Trophoblast cell (in vitro differentiated cells and primary cell): ENCODE data around the gene CARD10.

ENCODE experiments used
- DNase-seq, 2 donors: peaks; one replicate each; pipeline ENCODE4 v3.0.0-alpha.2; 2016
- H2AFZ ChIP-seq: 2 replicates; pipeline ENCODE4 v1.6.1; 2013; ENCODE audit warnings: low read length, moderate library complexity, mild to moderate bottlenecking; ENCODE audit not compliant: insufficient read depth, poor library complexity
- H2AK5ac ChIP-seq: 2 replicates; pipeline ENCODE4 v1.6.1; 2013; ENCODE audit warnings: mild to moderate bottlenecking, low read length
- H2BK120ac ChIP-seq: 2 replicates; pipeline ENCODE4 v1.6.1; 2013; ENCODE audit warnings: low read length, mild to moderate bottlenecking, moderate library complexity; ENCODE audit not compliant: insufficient read depth, poor library complexity
- H2BK12ac ChIP-seq: 2 replicates; pipeline ENCODE4 v1.6.1; 2013; ENCODE audit warnings: mild to moderate bottlenecking, low read length, moderate library complexity
- H2BK5ac ChIP-seq: 2 replicates; pipeline ENCODE4 v1.6.1; 2013; ENCODE audit warnings: low read length, low read depth, moderate library complexity, mild to moderate bottlenecking; ENCODE audit not compliant: poor library complexity
- H3K14ac ChIP-seq: 2 replicates; pipeline ENCODE4 v1.6.1; 2013; ENCODE audit warnings: mild to moderate bottlenecking, low read length
- H3K18ac ChIP-seq: 2 replicates; pipeline ENCODE4 v1.6.1; 2013; ENCODE audit warnings: mild to moderate bottlenecking, low read length
- H3K23ac ChIP-seq: 2 replicates; pipeline ENCODE4 v1.6.1; 2013; ENCODE audit warnings: low read length
- H3K27ac ChIP-seq: 2 replicates; pipeline ENCODE4 v1.5.1; 2013; ENCODE audit warnings: low read depth, mild to moderate bottlenecking, inconsistent platforms, low read length, moderate library complexity
- H3K27me3 ChIP-seq: 2 replicates; pipeline ENCODE4 v1.6.1; 2013; ENCODE audit warnings: inconsistent platforms, mild to moderate bottlenecking, low read length, moderate library complexity; ENCODE audit not compliant: insufficient read depth
- H3K36me3 ChIP-seq, 2 experiments: 1 replicate in 1 of 2; 2 replicates in 1 of 2; pipeline ENCODE4 v1.6.1; 2013; ENCODE audit warnings: low read length in 2 of 2, mild to moderate bottlenecking in 2 of 2, moderate library complexity in 1 of 2; ENCODE audit not compliant: insufficient read depth in 2 of 2, control insufficient read depth in 1 of 2
- H3K4ac ChIP-seq: 2 replicates; pipeline ENCODE4 v1.6.1; 2013; ENCODE audit warnings: low read depth, mild to moderate bottlenecking, low read length, moderate library complexity
- H3K4me1 ChIP-seq, 2 experiments: 1 replicate in 1 of 2; 2 replicates in 1 of 2; pipeline ENCODE4 v1.6.1; 2013; ENCODE audit warnings: low read length in 2 of 2, mild to moderate bottlenecking in 2 of 2, moderate library complexity in 1 of 2; ENCODE audit not compliant: insufficient read depth in 2 of 2, control insufficient read depth in 1 of 2
- H3K4me2 ChIP-seq: 2 replicates; pipeline ENCODE4 v1.6.1; 2013; ENCODE audit warnings: inconsistent platforms, mild to moderate bottlenecking, low read length, moderate library complexity
- H3K4me3 ChIP-seq: 2 replicates; pipeline ENCODE4 v1.5.1; 2013; ENCODE audit warnings: mild to moderate bottlenecking, low read depth, low read length, inconsistent platforms
- H3K79me1 ChIP-seq: one replicate; pipeline ENCODE4 v1.6.1; 2013; ENCODE audit warnings: low read length
- H3K79me2 ChIP-seq: 2 replicates; pipeline ENCODE4 v1.6.1; 2013; ENCODE audit warnings: low read length, mild to moderate bottlenecking; ENCODE audit not compliant: control insufficient read depth, insufficient read depth, poor library complexity
- H3K9ac ChIP-seq: 2 replicates; pipeline ENCODE4 v1.6.1; 2013; ENCODE audit warnings: mild to moderate bottlenecking, low read length
- H3K9me3 ChIP-seq: 2 replicates; pipeline ENCODE4 v1.6.1; 2013; ENCODE audit warnings: low read depth, mild to moderate bottlenecking, control low read depth, inconsistent platforms, low read length; ENCODE audit not compliant: insufficient read depth
- H4K12ac ChIP-seq: 2 replicates; pipeline ENCODE4 v1.6.1; 2013; ENCODE audit warnings: low read depth, mild to moderate bottlenecking, low read length, moderate library complexity
- H4K8ac ChIP-seq: 2 replicates; pipeline ENCODE4 v1.6.1; 2013; ENCODE audit warnings: low read depth, mild to moderate bottlenecking, low read length, moderate library complexity
- H4K91ac ChIP-seq: one replicate; pipeline ENCODE4 v1.6.1; 2013; ENCODE audit warnings: low read depth, mild to moderate bottlenecking, low read length, moderate library complexity
- WGBS: extraction: QIAGEN DNeasy Blood & Tissue Kit; methylation state at CpG from one replicate; pipeline ENCODE4 v1.1.7; 2013; ENCODE audit warnings: missing lambda C conversion rate; ENCODE audit not compliant: insufficient read length, insufficient coverage; ENCODE audit errors: extremely low coverage; 5-methylcytosine and 5-hydroxymethylcytosine counted together

CARD10 gene

DNA sequence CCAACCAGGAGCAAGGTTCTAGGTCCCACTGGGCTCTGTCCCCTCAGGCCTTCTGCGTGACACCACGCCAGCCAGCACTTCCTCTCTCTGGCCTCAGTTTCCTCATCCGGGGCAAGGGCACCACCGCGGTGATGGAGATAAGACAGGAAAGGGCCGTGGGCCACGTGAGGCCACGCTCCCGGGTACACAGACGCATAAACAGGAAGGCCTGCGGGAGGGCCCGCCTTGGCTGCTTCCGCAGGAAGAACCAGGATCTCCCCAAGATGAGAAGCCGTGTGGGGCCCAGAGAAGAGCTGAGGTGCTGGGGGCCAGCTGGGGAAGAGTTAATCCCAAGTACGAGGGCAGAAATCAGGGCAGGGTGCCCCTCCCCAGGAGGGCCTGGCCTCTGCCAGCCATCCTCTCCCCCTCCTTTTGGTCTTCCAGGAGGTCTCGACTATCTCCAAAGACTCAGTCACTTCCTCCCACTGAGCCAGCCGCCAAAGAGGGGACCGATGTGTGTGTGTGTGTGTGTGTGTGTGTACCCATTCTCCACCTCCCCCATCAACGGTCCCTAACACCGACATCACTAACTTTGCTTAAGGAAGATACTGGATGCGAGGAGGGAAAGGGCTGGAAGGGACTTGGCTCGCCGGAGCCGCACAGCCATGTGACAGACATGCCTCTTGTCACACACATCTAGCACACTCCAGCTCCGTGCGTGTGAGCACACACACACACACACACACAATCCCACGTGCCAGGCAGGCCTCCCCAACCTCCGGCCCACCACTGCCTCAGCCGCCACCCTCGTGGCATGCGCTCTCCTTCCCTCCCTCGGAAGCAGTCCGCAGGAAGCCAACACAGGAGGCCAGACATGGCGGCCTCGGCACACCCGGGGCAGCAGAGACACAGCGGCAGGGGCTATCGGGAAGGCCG, 34.5 kb downstream of the CARD10 start:
- no peak overlapping the region for H4K91ac ChIP-seq
- no peak overlapping the region for H3K9ac ChIP-seq
- no peaks in the 10 kb centered on the region for H3K36me3 ChIP-seq
- WGBS = no CpG with 5 or more reads among the region's 39 CpGs
- no peak overlapping the region for H3K4ac ChIP-seq
- H3K27me3 ChIP-seq = no peaks in the 10 kb centered on the region
- H3K4me1 ChIP-seq = peaks cover 0 to 3% of the 10 kb centered on the region in 2 experiments
- H3K27ac ChIP-seq = no peak overlapping the region
- no peak overlapping the region for H2AFZ ChIP-seq
- DNase-seq = no peak
- no peak overlapping the region for H2AK5ac ChIP-seq
- H2BK12ac ChIP-seq = no peak overlapping the region
- H3K4me2 ChIP-seq = no peak overlapping the region
- no peaks in the 10 kb centered on the region for H3K9me3 ChIP-seq
- H3K79me2 ChIP-seq = no peaks in the 10 kb centered on the region
- no peak overlapping the region for H3K14ac ChIP-seq
- H3K4me3 ChIP-seq = peak overlapping the region; percentile 45
- H3K79me1 ChIP-seq = no peaks in the 10 kb centered on the region
- H2BK120ac ChIP-seq = no peak overlapping the region
- no peak overlapping the region for H3K23ac ChIP-seq
- H3K18ac ChIP-seq = no peak overlapping the region
- no peak overlapping the region for H2BK5ac ChIP-seq
- H4K8ac ChIP-seq = no peak overlapping the region
- no peak overlapping the region for H4K12ac ChIP-seq

DNA sequence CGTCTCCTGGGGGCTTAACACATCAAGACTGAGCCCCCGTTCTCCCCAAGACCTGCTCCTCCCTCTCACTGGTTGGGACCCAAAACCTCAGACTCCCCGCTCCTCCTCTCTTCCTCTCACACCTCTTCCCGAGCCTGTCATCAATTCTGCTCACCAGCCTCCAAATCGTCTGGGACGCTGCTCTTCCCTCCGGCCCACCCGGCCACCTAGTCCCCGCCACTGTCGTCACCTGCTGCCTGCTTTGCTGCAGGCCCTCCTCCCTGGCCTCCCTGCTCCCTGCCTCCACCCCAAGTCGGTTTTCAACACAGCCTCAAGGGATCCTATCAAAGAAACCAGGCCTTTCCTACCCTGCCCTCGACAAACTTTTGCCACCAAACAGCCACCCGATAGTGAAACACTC, 36.2 kb downstream of the CARD10 start:
- Histone ChIP-seq H3K4me3 (no peak overlapping the region), H2AK5ac (no peak overlapping the region)

DNA sequence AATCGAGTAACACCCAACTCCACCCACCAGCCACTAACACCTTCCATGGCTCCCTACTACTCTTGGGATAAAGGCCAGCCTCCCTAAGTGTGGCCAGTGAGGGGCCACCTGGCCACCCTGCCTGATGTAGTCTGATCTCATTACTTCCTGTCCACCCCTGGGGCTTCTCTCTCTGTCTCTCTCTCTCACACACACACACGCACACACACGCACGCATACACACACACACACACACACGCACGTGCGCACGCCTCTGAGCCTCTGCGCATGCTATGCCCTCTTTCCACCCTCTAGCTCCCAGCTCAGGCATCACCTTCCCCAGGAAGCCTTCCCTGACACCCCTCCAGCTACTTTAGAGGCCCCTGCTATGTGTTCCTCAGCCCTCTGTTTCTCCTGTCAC, 37.0 kb downstream of the CARD10 start:
- Histone ChIP-seq H2AFZ (no peak overlapping the region), H3K4me2 (no peak overlapping the region), H3K9ac (no peak overlapping the region), H3K36me3 (no peaks in the 10 kb centered on the region), H2BK5ac (no peak overlapping the region), H2BK120ac (no peak overlapping the region), H4K8ac (no peak overlapping the region), H3K4me1 (peaks cover 0 to 3% of the 10 kb centered on the region in 2 experiments), H3K23ac (no peak overlapping the region), H3K79me1 (no peaks in the 10 kb centered on the region), H2AK5ac (no peak overlapping the region), H3K79me2 (no peaks in the 10 kb centered on the region), H3K9me3 (no peaks in the 10 kb centered on the region), H3K27ac (no peak overlapping the region), H3K18ac (no peak overlapping the region), H4K12ac (no peak overlapping the region), H3K14ac (no peak overlapping the region), H4K91ac (no peak overlapping the region), H2BK12ac (no peak overlapping the region), H3K4me3 (no peak overlapping the region), H3K4ac (no peak overlapping the region), H3K27me3 (no peaks in the 10 kb centered on the region)
- WGBS = no CpG with 5 or more reads among the region's 9 CpGs
- no peak for DNase-seq

More for the DNA sequence above, 36.2 kb downstream of the CARD10 start:
- no peak overlapping the region for H4K91ac ChIP-seq
- no peak overlapping the region for H4K8ac ChIP-seq
- H2BK5ac ChIP-seq = no peak overlapping the region
- no peaks in the 10 kb centered on the region for H3K36me3 ChIP-seq
- no peaks in the 10 kb centered on the region for H3K27me3 ChIP-seq
- H3K9ac ChIP-seq = no peak overlapping the region
- H3K79me1 ChIP-seq = no peaks in the 10 kb centered on the region
- no peak overlapping the region for H3K14ac ChIP-seq
- DNase-seq = no peak
- H2BK120ac ChIP-seq = no peak overlapping the region
- WGBS = no CpG with 5 or more reads among the region's 13 CpGs
- no peak overlapping the region for H3K18ac ChIP-seq
- H2BK12ac ChIP-seq = no peak overlapping the region
- no peak overlapping the region for H3K4ac ChIP-seq
- no peak overlapping the region for H2AFZ ChIP-seq
- no peak overlapping the region for H3K4me2 ChIP-seq
- no peak overlapping the region for H3K27ac ChIP-seq
- no peaks in the 10 kb centered on the region for H3K79me2 ChIP-seq
- H3K9me3 ChIP-seq = no peaks in the 10 kb centered on the region
- no peak overlapping the region for H4K12ac ChIP-seq
- no peak overlapping the region for H3K23ac ChIP-seq
- H3K4me1 ChIP-seq = peaks cover 0 to 3% of the 10 kb centered on the region in 2 experiments

DNA sequence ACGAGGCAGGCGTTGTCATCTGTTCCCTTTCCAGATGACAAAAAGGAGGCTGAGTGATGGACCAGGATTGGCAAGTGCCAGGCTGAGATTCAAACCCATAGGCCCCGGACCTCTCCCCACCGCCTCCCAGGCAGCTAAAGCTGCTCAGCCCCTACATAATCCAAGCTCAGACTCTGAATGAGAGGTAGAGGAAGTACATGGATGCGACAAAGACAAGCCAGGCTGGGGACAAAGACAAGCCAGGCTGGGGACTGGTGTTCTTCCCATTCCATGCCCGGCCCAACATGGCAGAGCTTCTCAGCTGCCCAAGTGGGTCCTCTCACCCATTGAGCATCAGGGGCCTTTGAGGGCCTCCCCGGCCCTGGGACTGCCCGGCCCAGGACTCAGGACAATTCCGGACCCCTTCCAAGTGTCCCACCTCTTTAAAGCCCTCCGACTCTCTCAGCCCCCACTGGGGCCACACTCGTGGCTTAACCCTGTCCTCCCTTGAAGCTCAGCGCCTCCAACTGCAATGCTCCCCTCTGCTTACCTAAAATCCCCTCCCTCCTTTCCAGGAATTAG, 37.8 kb downstream of the CARD10 start:
- H4K91ac ChIP-seq = no peak overlapping the region
- no peak overlapping the region for H3K4me3 ChIP-seq
- H3K9ac ChIP-seq = no peak overlapping the region
- H3K9me3 ChIP-seq = no peaks in the 10 kb centered on the region
- DNase-seq = no peak
- no peak overlapping the region for H2BK120ac ChIP-seq
- H3K4ac ChIP-seq = no peak overlapping the region
- no peak overlapping the region for H3K27ac ChIP-seq
- no peaks in the 10 kb centered on the region for H3K36me3 ChIP-seq
- H4K8ac ChIP-seq = no peak overlapping the region
- no peak overlapping the region for H3K23ac ChIP-seq
- no peak overlapping the region for H2BK12ac ChIP-seq
- no peak overlapping the region for H3K14ac ChIP-seq
- no peaks in the 10 kb centered on the region for H3K79me2 ChIP-seq
- WGBS = no CpG with 5 or more reads among the region's 12 CpGs
- H3K18ac ChIP-seq = no peak overlapping the region
- H2AFZ ChIP-seq = no peak overlapping the region
- no peak overlapping the region for H2BK5ac ChIP-seq
- no peak overlapping the region for H2AK5ac ChIP-seq
- H3K4me2 ChIP-seq = no peak overlapping the region
- no peak overlapping the region for H4K12ac ChIP-seq
- no peaks in the 10 kb centered on the region for H3K27me3 ChIP-seq
- H3K4me1 ChIP-seq = peaks cover 0 to 1% of the 10 kb centered on the region in 2 experiments
- no peaks in the 10 kb centered on the region for H3K79me1 ChIP-seq
